ENCODE results near the gene FBXW7.

Gene FBXW7

DNA sequence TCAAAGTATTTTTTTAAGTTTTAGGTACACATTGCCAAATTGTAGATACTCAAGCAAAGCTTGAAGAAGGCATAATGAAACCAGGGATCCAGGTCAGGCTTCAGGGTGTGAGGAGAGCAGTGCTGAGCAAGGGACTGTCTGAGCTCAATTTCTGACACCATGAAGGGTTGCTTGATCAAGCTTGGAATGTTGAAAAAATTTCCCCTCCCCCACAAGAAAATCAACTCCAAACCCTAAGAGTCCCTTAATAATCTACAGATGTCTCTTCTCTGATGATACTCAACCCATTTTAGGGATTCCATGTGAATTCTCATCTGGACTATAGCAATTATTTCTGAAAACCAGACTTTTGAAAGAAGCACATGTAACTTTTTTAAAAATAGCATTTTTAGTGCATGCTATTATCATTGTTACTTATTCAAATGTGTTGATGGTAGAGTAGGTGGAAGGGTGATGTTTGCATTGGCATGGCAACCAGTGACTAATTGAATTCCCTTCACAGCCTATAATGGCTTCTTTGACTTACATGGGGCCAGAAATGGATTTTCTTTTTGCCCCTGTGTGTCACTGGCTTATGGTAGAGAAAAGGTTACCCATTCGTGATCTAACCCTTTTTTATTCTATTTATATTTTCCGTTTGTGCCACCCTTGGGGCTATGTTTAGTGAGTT is 252.0 kb downstream of the FBXW7 start:
- no peak for DNase-seq (ENCODE audit: low read depth in 2 of 2)

DNA sequence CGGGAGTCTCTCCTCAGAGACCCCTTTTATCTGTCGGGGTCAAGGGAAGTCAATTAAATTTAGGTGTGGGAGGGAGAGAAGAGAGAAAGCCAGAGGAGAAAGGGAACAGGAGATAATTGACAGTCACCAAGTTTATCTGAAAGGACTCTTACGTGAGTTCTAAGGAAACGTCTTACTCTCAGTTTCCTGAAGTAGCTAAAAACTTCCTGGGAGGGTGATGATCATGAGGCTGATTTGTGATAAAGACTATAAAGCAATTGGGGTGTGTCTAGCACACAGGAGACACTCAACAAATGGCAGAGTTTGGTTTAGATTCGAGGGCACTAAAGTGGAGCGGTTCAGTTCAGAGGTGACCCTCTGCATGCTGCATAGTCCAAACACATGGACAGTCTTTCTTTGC is 254.1 kb downstream of the FBXW7 start:
- DNase-seq (ENCODE audit: low read depth in 2 of 2) = no peak

DNA sequence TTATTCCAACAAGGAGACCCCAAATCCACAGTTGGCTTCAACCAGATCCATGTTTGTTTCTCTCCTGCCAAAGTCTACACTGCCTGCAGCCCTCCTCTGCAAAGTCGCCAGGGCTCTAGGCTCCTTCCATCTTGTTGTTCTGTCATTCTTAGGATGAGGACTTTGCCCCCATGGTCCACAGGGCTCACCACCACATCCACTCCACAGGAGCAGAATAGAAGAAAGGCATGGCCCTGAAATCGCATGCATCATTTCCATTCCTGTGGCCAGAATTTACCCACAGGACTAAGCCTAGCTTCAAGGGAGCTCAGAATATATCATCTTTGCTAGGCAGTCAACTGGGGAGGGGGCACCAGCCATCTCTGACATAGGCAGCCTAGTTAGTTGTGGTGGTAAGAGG is 254.7 kb downstream of the FBXW7 start:
- DNase-seq (ENCODE audit: low read depth in 2 of 2) = no peak

DNA sequence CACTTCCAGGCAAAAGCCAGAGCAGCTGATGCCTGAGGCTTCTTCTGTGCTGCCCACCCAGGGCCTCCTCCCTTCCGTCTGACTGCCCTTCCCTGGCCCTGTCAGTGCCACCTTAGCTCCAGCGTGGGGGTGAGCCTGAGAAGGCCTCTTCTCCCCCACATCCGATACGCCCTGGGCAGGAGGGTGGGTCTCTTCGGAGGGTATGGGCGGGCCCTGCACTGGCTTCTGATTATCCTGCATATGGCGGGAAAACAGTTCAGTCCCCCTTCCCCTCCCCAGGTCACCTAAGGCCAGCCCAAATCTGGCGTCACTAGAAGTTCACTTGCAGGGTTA is 256.7 kb downstream of the FBXW7 start:
- no peak for DNase-seq (ENCODE audit: low read depth in 2 of 2)

DNA sequence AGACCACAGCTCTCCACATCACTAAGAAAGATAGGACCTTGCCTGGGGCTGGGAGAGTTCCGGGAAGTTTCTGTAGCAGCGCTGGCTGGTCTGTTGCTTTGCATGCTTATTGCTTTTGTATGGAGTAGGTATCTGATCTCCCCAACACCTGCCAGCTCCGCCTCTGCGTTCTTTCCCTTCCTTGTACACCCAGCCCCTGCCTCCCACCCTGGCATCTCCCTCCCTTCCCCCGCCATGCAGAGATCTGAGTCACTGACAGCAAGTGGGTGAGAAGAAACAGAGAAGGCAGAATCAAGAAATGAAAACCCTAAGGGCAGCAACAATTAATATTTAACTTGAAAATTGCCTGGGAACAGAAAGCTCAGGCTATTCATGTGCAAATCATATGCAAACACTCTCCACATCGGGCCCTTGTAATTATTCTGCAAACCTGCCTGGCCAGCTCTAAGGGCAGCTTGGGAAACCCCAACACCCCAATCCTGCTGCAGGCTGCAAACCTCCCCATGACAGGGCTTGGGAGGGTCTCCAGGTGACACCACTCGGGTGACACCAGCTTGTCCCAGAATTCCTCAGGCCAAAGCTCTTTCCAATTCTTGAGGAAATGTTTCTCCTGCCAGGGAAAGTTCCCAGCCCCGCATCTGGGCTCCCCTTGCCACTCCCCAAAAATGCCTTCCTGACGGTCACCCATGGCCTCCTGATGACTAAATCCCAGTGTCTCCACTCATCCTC is 257.2 kb downstream of the FBXW7 start:
- no peak for DNase-seq (ENCODE audit: low read depth in 2 of 2)

DNA sequence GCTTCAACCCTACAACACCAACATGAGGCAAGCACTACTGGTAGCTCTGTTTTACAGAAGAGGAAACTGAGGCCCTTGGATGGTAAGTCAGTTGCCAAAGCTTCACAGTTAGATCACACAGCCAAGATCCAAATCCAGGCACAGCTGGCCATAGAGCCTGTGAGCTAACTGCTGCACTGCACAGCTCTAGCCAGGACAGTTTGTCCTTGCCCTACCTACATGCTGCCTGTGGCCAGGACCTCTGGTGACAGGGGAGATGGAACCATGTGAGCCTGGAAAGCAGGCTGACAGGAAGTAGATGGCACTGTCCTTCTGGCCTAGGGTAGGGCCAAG is 257.8 kb downstream of the FBXW7 start:
- DNase-seq (ENCODE audit: low read depth in 2 of 2) = no peak

DNA sequence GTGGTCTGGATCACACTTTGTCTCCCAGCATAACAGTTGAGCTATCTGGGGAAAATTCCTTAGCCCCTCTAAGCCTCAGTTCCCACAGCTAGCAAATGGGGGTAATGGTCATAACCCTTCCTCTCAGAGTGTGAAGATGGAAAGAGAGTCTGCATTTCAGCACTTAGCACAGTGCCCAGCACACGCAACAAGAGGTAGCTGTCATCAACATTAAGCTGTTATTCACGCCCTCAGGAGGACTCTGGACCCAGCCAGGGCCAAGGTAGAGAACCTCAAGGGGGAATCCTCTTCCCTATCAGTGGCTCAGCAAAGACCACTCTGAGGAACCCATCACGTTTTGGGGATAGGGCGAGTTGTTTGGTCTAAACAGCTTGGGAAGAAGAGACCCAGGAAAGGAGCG is 258.6 kb downstream of the FBXW7 start:
- DNase-seq (ENCODE audit: low read depth in 2 of 2) = no peak

DNA sequence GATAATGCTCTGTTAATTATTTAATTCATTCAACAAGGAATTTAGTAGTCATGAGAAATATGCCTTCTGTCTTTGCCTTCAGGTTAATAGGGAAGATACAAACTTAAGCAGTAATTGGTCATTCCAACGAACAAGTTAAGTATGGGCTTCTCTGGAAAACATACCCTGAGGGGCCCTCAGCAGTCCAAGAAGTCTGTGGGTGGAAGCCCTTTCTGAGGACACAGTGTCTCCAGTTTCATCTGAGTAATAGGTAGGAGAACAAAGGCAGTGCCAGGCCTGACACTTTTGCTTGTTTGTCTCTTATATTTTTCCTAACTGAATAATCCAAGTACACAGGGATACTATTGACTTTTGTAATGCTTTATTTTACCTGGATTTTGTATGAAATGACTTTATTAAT is 262.5 kb downstream of the FBXW7 start:
- DNase-seq (ENCODE audit: low read depth in 2 of 2) = no peak
